ENCODE data around the gene SYNPO2L. TPM values are rescaled to one million over a fixed set of nuclear protein-coding genes. Genes with fewer than 3 reads are reported as not detected.
"Not testable (repeated sequence)": the region's sequence is repeated elsewhere in the genome, so short reads cannot be mapped to it uniquely, and the experiment has no call there.

SYNPO2L gene
- polyA plus RNA-seq, 2 donors: 1.9 to 10.9 TPM

DNA sequence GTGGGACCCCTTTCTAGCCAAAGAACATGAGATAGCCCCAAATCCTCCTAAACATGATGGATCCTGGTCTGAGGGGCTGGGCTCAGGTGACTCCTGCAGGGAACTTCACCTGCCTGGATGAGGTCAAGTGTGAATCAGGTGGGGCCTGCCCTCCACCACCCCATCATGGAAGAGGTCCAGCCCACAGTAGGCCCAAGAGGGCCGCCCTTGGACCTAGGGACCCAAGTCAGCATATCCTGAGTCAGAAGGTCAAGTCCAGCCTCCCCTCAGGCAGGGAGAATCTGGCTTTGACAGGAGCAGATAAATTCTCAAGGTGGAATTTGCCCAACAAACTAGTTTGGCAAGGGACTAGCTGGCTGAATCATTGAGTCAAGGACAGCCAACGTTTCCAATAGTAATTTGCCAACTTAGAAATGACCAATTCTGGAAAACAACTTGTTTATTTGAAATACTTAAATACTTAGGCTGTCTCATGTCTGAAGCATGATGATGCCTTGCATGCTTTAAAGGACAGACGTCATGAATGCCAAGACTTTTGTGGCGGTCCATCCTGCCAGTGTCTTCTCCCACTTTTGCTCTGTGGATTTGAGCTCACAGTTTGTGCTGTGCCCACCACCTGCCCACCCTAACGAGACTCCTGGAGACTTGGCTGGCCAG lies 10.5 kb upstream of the SYNPO2L start:
- peak overlapping the region in 1 of 2 donors; percentile 13 for H3K27ac ChIP-seq (ENCODE audit: low read depth in 2 of 2, low read length in 1 of 2)
- not testable (repeated sequence) for H3K27me3 ChIP-seq (ENCODE audit: control insufficient read depth in 1 of 2, insufficient read depth in 2 of 2, low read length in 2 of 2); H3K4me1 ChIP-seq (ENCODE audit: control insufficient read depth in 2 of 2, insufficient read depth in 2 of 2, low read length in 1 of 2); H3K9me3 ChIP-seq (ENCODE audit: control insufficient read depth in 2 of 2, insufficient read depth in 1 of 2, low read depth in 1 of 2, low read length in 1 of 2); H3K4me3 ChIP-seq (ENCODE audit: low read depth in 1 of 2, low read length in 2 of 2); H3K36me3 ChIP-seq (ENCODE audit: control insufficient read depth in 2 of 2, insufficient read depth in 2 of 2, low read length in 1 of 2)
- WGBS, 2 donors: 50 to 55% methylated on average over 4 of the region's 5 CpGs

DNA sequence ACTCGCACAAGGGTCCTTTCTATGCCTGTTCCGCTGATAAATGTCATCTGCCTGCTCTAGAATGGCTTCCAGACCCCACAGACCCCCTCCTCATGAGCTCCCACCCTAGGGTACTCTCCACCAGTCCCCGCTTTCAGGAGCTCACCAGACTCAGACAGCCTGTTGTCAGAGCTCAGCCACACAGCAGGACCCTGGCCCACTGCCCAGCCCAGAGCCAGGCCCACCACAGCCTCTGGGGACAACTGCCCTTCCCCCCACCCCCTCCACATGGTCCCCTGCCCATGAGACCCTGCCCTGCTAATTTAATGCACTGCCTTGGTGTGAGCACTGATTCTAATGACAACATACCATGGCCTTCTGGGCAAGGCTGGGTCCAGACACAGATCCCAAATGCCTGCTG lies 9.8 kb upstream of the SYNPO2L start:
- H3K36me3 ChIP-seq (ENCODE audit: control insufficient read depth in 2 of 2, insufficient read depth in 2 of 2, low read length in 1 of 2); H3K27me3 ChIP-seq (ENCODE audit: control insufficient read depth in 1 of 2, insufficient read depth in 2 of 2, low read length in 2 of 2); H3K27ac ChIP-seq (ENCODE audit: low read depth in 2 of 2, low read length in 1 of 2); H3K4me3 ChIP-seq (ENCODE audit: low read depth in 1 of 2, low read length in 2 of 2); H3K4me1 ChIP-seq (ENCODE audit: control insufficient read depth in 2 of 2, insufficient read depth in 2 of 2, low read length in 1 of 2); H3K9me3 ChIP-seq (ENCODE audit: control insufficient read depth in 2 of 2, insufficient read depth in 1 of 2, low read depth in 1 of 2, low read length in 1 of 2): not testable (repeated sequence)
- 88% methylated on average over 3 of the region's 3 CpGs; no CpG with 5 or more reads in 1 of the 2 donors for WGBS, 2 donors

DNA sequence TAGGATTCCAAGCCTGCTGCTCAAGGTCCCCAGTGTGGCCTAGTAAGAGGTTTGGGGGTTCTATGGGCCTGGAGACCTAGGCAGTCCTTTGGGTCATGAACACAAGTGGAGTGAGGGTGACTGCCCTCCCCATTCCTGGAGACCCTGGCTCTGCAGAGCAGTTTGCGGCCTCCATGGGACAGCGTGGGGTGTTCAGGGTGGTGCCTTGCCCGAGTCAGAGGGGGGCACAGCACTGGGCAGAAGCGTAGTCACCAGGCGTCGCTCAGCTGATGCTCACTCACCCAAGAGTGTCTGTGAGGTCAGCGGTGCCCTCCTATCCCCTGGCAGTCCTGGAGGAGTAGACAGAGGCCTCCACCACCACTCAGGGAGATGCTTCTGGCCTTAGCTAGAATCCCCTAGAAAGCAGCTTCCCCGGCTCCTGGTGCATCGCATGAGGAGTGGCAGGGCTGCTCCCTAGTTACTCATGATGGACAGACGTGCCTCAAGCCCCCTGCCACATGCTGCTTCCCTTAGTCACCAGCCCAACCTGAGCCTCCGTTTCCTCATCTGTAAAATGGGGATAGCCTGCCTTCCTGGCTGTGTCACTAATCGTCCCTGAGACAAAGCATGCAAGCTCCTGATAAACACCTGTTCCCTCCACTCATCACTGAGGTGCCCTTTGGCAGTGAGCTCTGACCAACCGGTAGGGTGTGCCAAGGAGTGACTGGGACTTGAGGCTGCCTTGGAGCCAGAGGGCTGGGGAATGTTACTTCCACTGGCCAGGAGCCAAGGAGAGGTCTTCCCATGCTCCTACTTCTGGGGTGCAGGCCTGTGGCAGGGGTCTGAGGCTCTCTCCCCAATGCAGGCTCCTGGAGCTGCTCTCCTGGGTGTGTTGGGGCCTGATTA lies 8.6 kb upstream of the SYNPO2L start:
- H3K27ac ChIP-seq (ENCODE audit: low read depth in 2 of 2, low read length in 1 of 2): peak overlapping the region in 1 of 2 donors; percentile 78
- H3K4me3 ChIP-seq (ENCODE audit: low read depth in 1 of 2, low read length in 2 of 2); H3K4me1 ChIP-seq (ENCODE audit: control insufficient read depth in 2 of 2, insufficient read depth in 2 of 2, low read length in 1 of 2); H3K9me3 ChIP-seq (ENCODE audit: control insufficient read depth in 2 of 2, insufficient read depth in 1 of 2, low read depth in 1 of 2, low read length in 1 of 2); H3K36me3 ChIP-seq (ENCODE audit: control insufficient read depth in 2 of 2, insufficient read depth in 2 of 2, low read length in 1 of 2); H3K27me3 ChIP-seq (ENCODE audit: control insufficient read depth in 1 of 2, insufficient read depth in 2 of 2, low read length in 2 of 2): not testable (repeated sequence)
- 78 to 79% methylated on average over 13 of the region's 13 CpGs for WGBS, 2 donors

DNA sequence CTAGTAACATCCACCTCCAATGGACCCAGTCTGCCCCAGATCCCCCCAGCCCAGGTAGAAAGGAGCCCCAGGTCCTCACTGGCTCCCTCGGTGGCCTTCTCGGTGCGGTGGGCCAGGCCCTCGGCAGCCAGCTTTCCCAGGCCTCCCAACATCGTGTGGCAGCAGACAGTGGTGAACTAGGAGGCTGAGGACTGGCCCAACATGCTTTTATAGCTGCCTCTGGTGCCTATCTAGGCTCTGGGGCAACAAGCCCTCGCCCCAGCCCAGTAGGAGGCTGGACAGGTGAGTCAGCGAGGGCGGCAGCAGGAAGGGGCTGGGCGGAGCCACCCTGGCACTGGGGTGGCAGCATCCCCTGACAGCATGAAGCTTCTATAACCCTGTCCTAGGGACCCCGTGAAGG lies 7.8 kb upstream of the SYNPO2L start:
- not testable (repeated sequence) for H3K27me3 ChIP-seq (ENCODE audit: control insufficient read depth in 1 of 2, insufficient read depth in 2 of 2, low read length in 2 of 2); H3K4me3 ChIP-seq (ENCODE audit: low read depth in 1 of 2, low read length in 2 of 2); H3K4me1 ChIP-seq (ENCODE audit: control insufficient read depth in 2 of 2, insufficient read depth in 2 of 2, low read length in 1 of 2); H3K36me3 ChIP-seq (ENCODE audit: control insufficient read depth in 2 of 2, insufficient read depth in 2 of 2, low read length in 1 of 2); H3K9me3 ChIP-seq (ENCODE audit: control insufficient read depth in 2 of 2, insufficient read depth in 1 of 2, low read depth in 1 of 2, low read length in 1 of 2)
- peak overlapping the region in 1 of 2 donors; percentile 17 for H3K27ac ChIP-seq (ENCODE audit: low read depth in 2 of 2, low read length in 1 of 2)
- 71 to 73% methylated on average over 10 of the region's 10 CpGs for WGBS, 2 donors

GRCh38 chr10:73662705-73663104 lies 6.9 kb upstream of the SYNPO2L start:
- not testable (repeated sequence) for H3K27ac ChIP-seq (ENCODE audit: low read depth in 2 of 2, low read length in 1 of 2); H3K36me3 ChIP-seq (ENCODE audit: control insufficient read depth in 2 of 2, insufficient read depth in 2 of 2, low read length in 1 of 2); H3K9me3 ChIP-seq (ENCODE audit: control insufficient read depth in 2 of 2, insufficient read depth in 1 of 2, low read depth in 1 of 2, low read length in 1 of 2); H3K27me3 ChIP-seq (ENCODE audit: control insufficient read depth in 1 of 2, insufficient read depth in 2 of 2, low read length in 2 of 2); H3K4me3 ChIP-seq (ENCODE audit: low read depth in 1 of 2, low read length in 2 of 2); H3K4me1 ChIP-seq (ENCODE audit: control insufficient read depth in 2 of 2, insufficient read depth in 2 of 2, low read length in 1 of 2)
- WGBS, 2 donors: 84 to 87% methylated on average over 7 of the region's 7 CpGs

DNA sequence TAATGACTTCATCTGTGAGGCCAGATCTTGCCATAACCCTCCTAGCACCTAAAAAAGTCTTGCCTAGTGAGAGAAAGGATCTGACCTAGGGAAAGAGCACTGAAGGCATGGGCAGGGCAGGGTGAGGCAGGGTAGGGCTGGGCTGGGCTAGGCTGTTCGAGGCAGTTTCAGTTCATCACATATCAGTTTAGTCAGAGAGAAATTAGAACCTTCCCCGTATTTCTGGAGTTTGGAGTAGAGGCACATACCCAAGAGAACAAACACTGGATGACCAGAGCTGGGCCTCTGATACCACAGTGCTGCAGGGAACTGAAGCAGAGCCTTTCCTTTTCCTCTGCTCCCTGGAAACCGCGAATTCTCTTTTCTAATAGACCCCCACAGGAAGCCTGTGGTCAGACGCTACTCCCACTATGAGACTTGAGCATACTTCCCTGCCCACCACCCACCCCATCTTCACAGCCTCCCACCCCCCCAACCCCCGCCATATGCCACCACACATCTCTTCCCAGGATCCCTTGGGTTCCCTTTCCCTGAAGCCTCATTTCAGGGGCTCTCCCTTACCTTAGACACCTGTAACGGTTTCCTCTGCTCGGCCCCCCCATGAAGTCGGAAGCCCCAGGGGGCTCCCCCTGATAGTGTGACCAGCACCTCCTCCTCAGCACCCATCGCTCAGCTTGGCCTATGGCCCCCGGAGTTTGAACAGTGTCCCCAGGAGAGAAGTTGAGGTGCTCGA lies 406 bp downstream of the SYNPO2L start:
- H3K4me3 ChIP-seq (ENCODE audit: low read depth in 1 of 2, low read length in 2 of 2): no peak overlapping the region
- no peaks in the 10 kb centered on the region for H3K36me3 ChIP-seq (ENCODE audit: control insufficient read depth in 2 of 2, insufficient read depth in 2 of 2, low read length in 1 of 2)
- H3K9me3 ChIP-seq (ENCODE audit: control insufficient read depth in 2 of 2, insufficient read depth in 1 of 2, low read depth in 1 of 2, low read length in 1 of 2): no peaks in the 10 kb centered on the region
- no peaks in the 10 kb centered on the region for H3K27me3 ChIP-seq (ENCODE audit: control insufficient read depth in 1 of 2, insufficient read depth in 2 of 2, low read length in 2 of 2)
- no peaks in the 10 kb centered on the region for H3K4me1 ChIP-seq (ENCODE audit: control insufficient read depth in 2 of 2, insufficient read depth in 2 of 2, low read length in 1 of 2)
- 68 to 71% methylated on average over 12 of the region's 12 CpGs for WGBS, 2 donors
- H3K27ac ChIP-seq (ENCODE audit: low read depth in 2 of 2, low read length in 1 of 2): peak overlapping the region; percentile 10 to 33

DNA sequence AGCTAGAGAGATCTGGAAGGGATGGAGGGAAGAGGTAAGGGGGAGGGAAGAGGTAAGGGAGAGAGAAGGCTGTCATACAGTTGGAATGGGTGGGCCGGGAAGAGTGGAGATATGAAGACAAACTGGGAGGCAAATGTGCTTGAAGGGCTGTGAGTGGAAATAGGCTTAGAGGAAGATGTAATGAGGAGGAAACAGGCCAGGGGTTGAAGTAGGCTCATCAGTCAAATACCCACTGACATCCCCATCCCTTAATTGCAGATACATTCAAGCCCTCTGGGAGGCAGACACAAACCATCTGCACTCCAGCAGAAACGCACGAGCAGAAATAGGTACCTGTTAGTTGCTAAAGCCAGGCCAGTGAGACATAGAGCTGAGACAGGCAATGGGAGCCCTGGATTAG lies 2.1 kb downstream of the SYNPO2L start:
- H3K9me3 ChIP-seq (ENCODE audit: control insufficient read depth in 2 of 2, insufficient read depth in 1 of 2, low read depth in 1 of 2, low read length in 1 of 2): no peaks in the 10 kb centered on the region
- no peaks in the 10 kb centered on the region for H3K4me1 ChIP-seq (ENCODE audit: control insufficient read depth in 2 of 2, insufficient read depth in 2 of 2, low read length in 1 of 2)
- H3K27ac ChIP-seq (ENCODE audit: low read depth in 2 of 2, low read length in 1 of 2): no peak overlapping the region
- 65 to 74% methylated on average over 3 of the region's 3 CpGs for WGBS, 2 donors
- H3K27me3 ChIP-seq (ENCODE audit: control insufficient read depth in 1 of 2, insufficient read depth in 2 of 2, low read length in 2 of 2): no peaks in the 10 kb centered on the region
- H3K36me3 ChIP-seq (ENCODE audit: control insufficient read depth in 2 of 2, insufficient read depth in 2 of 2, low read length in 1 of 2): no peaks in the 10 kb centered on the region
- H3K4me3 ChIP-seq (ENCODE audit: low read depth in 1 of 2, low read length in 2 of 2): no peak overlapping the region

DNA sequence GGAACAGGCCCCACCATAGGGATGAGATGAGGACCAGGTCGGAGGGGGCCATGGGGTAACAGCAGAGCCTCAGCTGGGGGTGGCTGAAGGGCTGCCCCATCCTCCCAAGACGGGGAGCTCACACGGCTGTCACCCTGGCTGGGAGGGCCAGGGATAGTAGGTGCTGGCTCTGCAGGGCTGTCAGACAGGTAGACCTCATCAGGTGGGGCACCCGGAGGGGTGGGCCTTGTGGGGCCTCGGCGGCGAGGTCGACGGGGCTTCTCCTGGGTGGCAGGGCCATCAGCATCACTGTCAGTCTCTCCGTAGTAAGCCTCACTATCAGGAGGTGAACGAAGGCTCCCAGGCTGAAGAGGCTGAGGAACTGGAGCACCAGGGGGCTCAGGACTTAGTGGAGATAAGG lies 2.6 kb downstream of the SYNPO2L start:
- Histone ChIP-seq H3K27ac (ENCODE audit: low read depth in 2 of 2, low read length in 1 of 2) (no peak overlapping the region), H3K4me3 (ENCODE audit: low read depth in 1 of 2, low read length in 2 of 2) (no peak overlapping the region), H3K4me1 (ENCODE audit: control insufficient read depth in 2 of 2, insufficient read depth in 2 of 2, low read length in 1 of 2) (no peaks in the 10 kb centered on the region), H3K36me3 (ENCODE audit: control insufficient read depth in 2 of 2, insufficient read depth in 2 of 2, low read length in 1 of 2) (no peaks in the 10 kb centered on the region), H3K9me3 (ENCODE audit: control insufficient read depth in 2 of 2, insufficient read depth in 1 of 2, low read depth in 1 of 2, low read length in 1 of 2) (no peaks in the 10 kb centered on the region), H3K27me3 (ENCODE audit: control insufficient read depth in 1 of 2, insufficient read depth in 2 of 2, low read length in 2 of 2) (no peaks in the 10 kb centered on the region)
- 84 to 89% methylated on average over 11 of the region's 11 CpGs for WGBS, 2 donors

DNA sequence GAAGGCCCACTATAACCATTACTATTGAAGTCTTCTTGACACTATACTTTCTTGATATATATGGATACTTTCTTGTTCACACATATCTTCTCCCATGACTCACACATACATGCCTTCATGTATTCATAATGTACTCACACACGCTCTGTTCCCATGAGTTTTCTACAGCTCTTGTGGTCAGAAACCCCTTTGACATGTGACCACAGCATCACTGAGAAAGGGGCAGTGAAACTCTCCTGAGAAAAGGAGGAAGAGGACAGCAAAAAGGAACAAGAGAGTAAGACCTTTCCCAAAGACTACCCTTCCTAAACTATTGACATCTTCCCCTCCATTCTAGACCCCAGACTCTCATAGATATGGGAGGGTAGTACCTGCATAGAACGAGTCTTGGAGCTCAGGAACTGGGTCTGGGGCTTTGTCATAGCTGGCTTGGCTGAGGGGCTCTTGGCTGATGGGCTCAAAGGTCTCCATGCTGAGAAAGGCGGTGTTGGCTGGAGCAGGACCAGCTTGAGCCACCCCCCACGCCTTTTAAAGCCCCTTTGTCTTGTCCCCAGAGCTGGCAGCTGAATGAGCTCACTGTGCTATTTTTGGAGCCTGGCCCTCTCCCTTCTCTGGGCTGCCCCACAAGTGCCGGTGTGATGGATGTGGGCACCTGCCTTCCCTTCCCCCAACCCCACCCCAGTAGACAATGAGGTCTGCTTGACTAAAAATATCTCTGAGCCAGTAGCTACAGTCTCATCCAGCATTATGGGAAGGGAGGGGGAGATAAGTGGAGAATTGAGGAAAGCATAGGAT lies 5.1 kb downstream of the SYNPO2L start:
- no peaks in the 10 kb centered on the region for H3K36me3 ChIP-seq (ENCODE audit: control insufficient read depth in 2 of 2, insufficient read depth in 2 of 2, low read length in 1 of 2)
- no peak overlapping the region for H3K27ac ChIP-seq (ENCODE audit: low read depth in 2 of 2, low read length in 1 of 2)
- WGBS, 2 donors: 71 to 72% methylated on average over 5 of the region's 5 CpGs
- H3K27me3 ChIP-seq (ENCODE audit: control insufficient read depth in 1 of 2, insufficient read depth in 2 of 2, low read length in 2 of 2): no peaks in the 10 kb centered on the region
- H3K4me1 ChIP-seq (ENCODE audit: control insufficient read depth in 2 of 2, insufficient read depth in 2 of 2, low read length in 1 of 2): peaks cover 0 to 3% of the 10 kb centered on the region in 2 donors
- H3K4me3 ChIP-seq (ENCODE audit: low read depth in 1 of 2, low read length in 2 of 2): no peak overlapping the region
- no peaks in the 10 kb centered on the region for H3K9me3 ChIP-seq (ENCODE audit: control insufficient read depth in 2 of 2, insufficient read depth in 1 of 2, low read depth in 1 of 2, low read length in 1 of 2)
